Lower leg skin (tissue), 3 donors: ENCODE results near the gene TANC1.

Experiments
- POLR2A ChIP-seq, 2 donors: fragments of 450-650 bp; IDR thresholded peaks; one replicate each; pipeline ENCODE4 v1.6.1; 2016 to 2017; ENCODE audit warnings: antibody characterized with exemption in 2 of 2, mild to moderate bottlenecking in 1 of 2, moderate library complexity in 1 of 2
- TF ChIP-seq, protein P1 (sequence below), 3 donors: fragments of 450-650 bp; IDR thresholded peaks; one replicate each; pipeline ENCODE4 v1.5.1; 2016; ENCODE audit warnings: antibody characterized with exemption in 3 of 3, mild to moderate bottlenecking in 3 of 3, moderate library complexity in 2 of 3

- TF ChIP-seq, protein P1, sequence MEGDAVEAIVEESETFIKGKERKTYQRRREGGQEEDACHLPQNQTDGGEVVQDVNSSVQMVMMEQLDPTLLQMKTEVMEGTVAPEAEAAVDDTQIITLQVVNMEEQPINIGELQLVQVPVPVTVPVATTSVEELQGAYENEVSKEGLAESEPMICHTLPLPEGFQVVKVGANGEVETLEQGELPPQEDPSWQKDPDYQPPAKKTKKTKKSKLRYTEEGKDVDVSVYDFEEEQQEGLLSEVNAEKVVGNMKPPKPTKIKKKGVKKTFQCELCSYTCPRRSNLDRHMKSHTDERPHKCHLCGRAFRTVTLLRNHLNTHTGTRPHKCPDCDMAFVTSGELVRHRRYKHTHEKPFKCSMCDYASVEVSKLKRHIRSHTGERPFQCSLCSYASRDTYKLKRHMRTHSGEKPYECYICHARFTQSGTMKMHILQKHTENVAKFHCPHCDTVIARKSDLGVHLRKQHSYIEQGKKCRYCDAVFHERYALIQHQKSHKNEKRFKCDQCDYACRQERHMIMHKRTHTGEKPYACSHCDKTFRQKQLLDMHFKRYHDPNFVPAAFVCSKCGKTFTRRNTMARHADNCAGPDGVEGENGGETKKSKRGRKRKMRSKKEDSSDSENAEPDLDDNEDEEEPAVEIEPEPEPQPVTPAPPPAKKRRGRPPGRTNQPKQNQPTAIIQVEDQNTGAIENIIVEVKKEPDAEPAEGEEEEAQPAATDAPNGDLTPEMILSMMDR (IDR thresholded peaks at IDR 0.05) = no peak
- no peak for TF ChIP-seq POLR2A (IDR thresholded peaks at IDR 0.05)
Measured at GRCh38 chr2:159218389-159218788, 249.9 kb downstream of the TANC1 start.
